SK-N-SH (cell line): ENCODE data around the gene BDKRB1. TPM values are rescaled to one million over a fixed set of nuclear protein-coding genes. Genes with fewer than 3 reads are reported as not detected.

Experiments
- CTCF ChIA-PET: fragments of 300-600, 350-600 bp; formaldehyde crosslinking; extraction: SDS; loops from one replicate; lab custom pipeline; 2021; lab: Yijun Ruan, JAX
- POLR2A ChIA-PET: fragments of 350-600 bp; sonication (Branson Sonifier 250); formaldehyde crosslinking; extraction: SDS; loops from one replicate; lab custom pipeline; 2020; ENCODE audit warnings: antibody characterized with exemption, inconsistent platforms; lab: Yijun Ruan, JAX
- DNase-seq: peaks from one replicate; pipeline ENCODE4 v3.0.0; 2012
- H2AFZ ChIP-seq: fragments of 200-600 bp; sonication (generic); 2 replicates; pipeline ENCODE4 v1.8.1; 2016; ENCODE audit warnings: antibody characterized with exemption, mild to moderate bottlenecking, low read depth
- H3F3A ChIP-seq: fragments of 200-600 bp; sonication (generic); replicated peaks from 2 replicates; pipeline ENCODE3; 2016; ENCODE audit warnings: antibody characterized with exemption, mild to moderate bottlenecking; ENCODE audit not compliant: insufficient read depth
- H3K27ac ChIP-seq, 2 experiments: fragments of 200-500 bp in 1 of 2; fragments of 200-600 bp in 1 of 2; sonication (Bioruptor generic) in 1 of 2; sonication (generic), shearing (Covaris generic) in 1 of 2; 2 replicates each; pipeline versions ENCODE4 v1.5.1 to v1.6.1; 2014 to 2016; ENCODE audit warnings: low read depth in 2 of 2, inconsistent platforms in 1 of 2, low read length in 1 of 2, mild to moderate bottlenecking in 1 of 2, mixed read lengths in 1 of 2
- H3K27me3 ChIP-seq: fragments of 200-600 bp; sonication (generic), shearing (Covaris generic); 2 replicates; pipeline ENCODE4 v1.6.1; 2016; ENCODE audit warnings: mixed run types; ENCODE audit not compliant: insufficient read depth
- H3K36me3 ChIP-seq, 2 experiments: fragments of 200-500 bp in 1 of 2; fragments of 200-600 bp in 1 of 2; sonication (Bioruptor generic) in 1 of 2; sonication (generic) in 1 of 2; replicated peaks in 1 of 2; 2 replicates each; pipeline versions ENCODE3 to v1.5.1; 2014 to 2016; ENCODE audit warnings: low read length in 1 of 2, mild to moderate bottlenecking in 1 of 2; ENCODE audit not compliant: insufficient read depth in 2 of 2, control insufficient read depth in 1 of 2
- H3K4me1 ChIP-seq, 2 experiments: fragments of 200-500 bp in 1 of 2; fragments of 200-600 bp in 1 of 2; sonication (Bioruptor generic) in 1 of 2; sonication (generic), shearing (Covaris generic) in 1 of 2; 2 replicates each; pipeline versions ENCODE4 v1.5.1 to v1.6.1; 2014 to 2016; ENCODE audit warnings: low read depth in 1 of 2, low read length in 1 of 2, mixed run types in 1 of 2; ENCODE audit not compliant: insufficient read depth in 2 of 2, control insufficient read depth in 1 of 2
- H3K4me2 ChIP-seq: fragments of 200-600 bp; sonication (generic), shearing (Covaris generic); 2 replicates; pipeline ENCODE4 v1.6.1; 2017; ENCODE audit warnings: mixed run types
- H3K4me3 ChIP-seq, 2 experiments: fragments of 200-500 bp in 1 of 2; fragments of 200-600 bp in 1 of 2; sonication (Bioruptor generic) in 1 of 2; sonication (generic), shearing (Covaris generic) in 1 of 2; 2 replicates each; pipeline versions ENCODE4 v1.5.1 to v1.8.1; 2014 to 2016; ENCODE audit warnings: low read depth in 2 of 2, inconsistent platforms in 1 of 2, low read length in 1 of 2, mild to moderate bottlenecking in 1 of 2, mixed read lengths in 1 of 2, moderate library complexity in 1 of 2
- H3K79me2 ChIP-seq: fragments of 200-600 bp; sonication (generic); 2 replicates; pipeline ENCODE4 v1.8.1; 2017; ENCODE audit warnings: mild to moderate bottlenecking; ENCODE audit not compliant: insufficient read depth
- H3K9ac ChIP-seq: fragments of 200-600 bp; sonication (generic); 2 replicates; pipeline ENCODE4 v1.6.1; 2017; ENCODE audit warnings: mixed run types
- H3K9me2 ChIP-seq: fragments of 200-600 bp; sonication (generic); 2 replicates; pipeline ENCODE4 v1.6.1; 2017; ENCODE audit warnings: mixed run types
- H3K9me3 ChIP-seq: fragments of 200-600 bp; sonication (generic); 2 replicates; pipeline ENCODE4 v1.6.1; 2017; ENCODE audit warnings: mixed run types, mild to moderate bottlenecking, moderate library complexity
- H4K20me1 ChIP-seq: fragments of 200-600 bp; sonication (generic); 2 replicates; pipeline ENCODE4 v1.6.1; 2017; ENCODE audit warnings: mild to moderate bottlenecking, mixed run types; ENCODE audit not compliant: insufficient read depth
- CHD2 ChIP-seq: fragments of 150-350 bp; IDR thresholded peaks from 2 replicates; pipeline ENCODE4 v1.6.1; 2018; ENCODE audit warnings: low read length; ENCODE audit not compliant: partially characterized antibody
- ELF1 ChIP-seq: IDR thresholded peaks from 2 replicates; pipeline ENCODE4 v1.4.0; 2012
- EP300 ChIP-seq, 2 experiments: IDR thresholded peaks; 2 replicates each; pipeline versions ENCODE4 v1.4.0 to v1.6.1; 2012; ENCODE audit warnings: borderline replicate concordance in 1 of 2, low read depth in 1 of 2, low read length in 1 of 2
- EZH2phosphoT487 ChIP-seq: fragments of 200-600 bp; sonication (generic); IDR thresholded peaks from 2 replicates; pipeline ENCODE4 v1.6.1; 2017; ENCODE audit warnings: low read depth, mixed run types, mild to moderate bottlenecking, antibody characterized with exemption, moderate library complexity, borderline replicate concordance
- FOSL2 ChIP-seq: IDR thresholded peaks from 2 replicates; pipeline ENCODE4 v1.4.0; 2012; ENCODE audit warnings: low read depth, mild to moderate bottlenecking, moderate library complexity, borderline replicate concordance
- FOXJ3 ChIP-seq: sonication (generic); formaldehyde crosslinking; IDR thresholded peaks from 2 replicates; pipeline ENCODE4 v1.5.1; 2020; ENCODE audit warnings: mild to moderate bottlenecking, missing genetic modification reagents
- FOXM1 ChIP-seq: IDR thresholded peaks from 2 replicates; pipeline ENCODE4 v1.4.0; 2012; ENCODE audit warnings: low read depth, mild to moderate bottlenecking
- GATA2 ChIP-seq: sonication (generic); formaldehyde crosslinking; IDR thresholded peaks from 2 replicates; pipeline ENCODE4 v1.5.0; 2020; ENCODE audit warnings: mild to moderate bottlenecking, missing genetic modification reagents
- JUND ChIP-seq: IDR thresholded peaks from 2 replicates; pipeline ENCODE4 v1.4.0; 2012
- MEF2A ChIP-seq: IDR thresholded peaks from 2 replicates; pipeline ENCODE4 v1.4.0; 2012; ENCODE audit warnings: low read depth, borderline replicate concordance
- MXI1 ChIP-seq: IDR thresholded peaks from 2 replicates; pipeline ENCODE4 v1.6.1; 2012; ENCODE audit warnings: mild to moderate bottlenecking, low read depth, low read length, improper control_type of control experiment
- NFIC ChIP-seq: IDR thresholded peaks from 2 replicates; pipeline ENCODE4 v1.4.0; 2012; ENCODE audit warnings: borderline replicate concordance
- NRF1 ChIP-seq: IDR thresholded peaks from 2 replicates; pipeline ENCODE4 v1.6.1; 2012; ENCODE audit warnings: low read depth, mild to moderate bottlenecking, low read length
- RAD21 ChIP-seq: IDR thresholded peaks from 2 replicates; pipeline ENCODE4 v1.6.1; 2012; ENCODE audit warnings: mild to moderate bottlenecking, low read length
- RFX5 ChIP-seq: IDR thresholded peaks from 2 replicates; pipeline ENCODE4 v1.6.1; 2012; ENCODE audit warnings: mild to moderate bottlenecking, improper control_type of control experiment, low read length
- SIN3A ChIP-seq: IDR thresholded peaks from 2 replicates; pipeline ENCODE4 v1.6.1; 2012; ENCODE audit warnings: low read depth, mild to moderate bottlenecking, low read length, moderate library complexity, borderline replicate concordance
- SMC3 ChIP-seq: IDR thresholded peaks from 2 replicates; pipeline ENCODE4 v1.6.1; 2012; ENCODE audit warnings: low read depth, low read length, improper control_type of control experiment
- TAF1 ChIP-seq: IDR thresholded peaks from 2 replicates; pipeline ENCODE4 v1.6.1; 2012; ENCODE audit warnings: low read depth, mild to moderate bottlenecking, low read length, moderate library complexity, borderline replicate concordance
- TCF12 ChIP-seq: IDR thresholded peaks from 2 replicates; pipeline ENCODE4 v1.4.0; 2012
- TEAD4 ChIP-seq: IDR thresholded peaks from 2 replicates; pipeline ENCODE4 v1.4.0; 2012; ENCODE audit warnings: mild to moderate bottlenecking, borderline replicate concordance; ENCODE audit not compliant: insufficient read depth
- USF1 ChIP-seq: IDR thresholded peaks from 2 replicates; pipeline ENCODE4 v1.4.0; 2012; ENCODE audit warnings: low read depth, borderline replicate concordance
- USF2 ChIP-seq: fragments of 150-350 bp; IDR thresholded peaks from 2 replicates; pipeline ENCODE4 v1.6.1; 2017; ENCODE audit warnings: antibody characterized with exemption, low read length, low read depth, borderline replicate concordance
- ZBTB33 ChIP-seq: IDR thresholded peaks from 2 replicates; pipeline ENCODE4 v1.4.0; 2012; ENCODE audit warnings: low read depth, borderline replicate concordance
- WGBS: methylation state at CpG from one replicate; pipeline ENCODE4 v1.1.6; 2017; ENCODE audit warnings: low lambda C conversion rate; 5-methylcytosine and 5-hydroxymethylcytosine counted together
- polyA plus RNA-seq, 3 experiments: library from polyadenylated mRNA; depleted of rRNA; stranded (reverse); fragments of >200 nt; gene quantifications; 2 replicates each; pipeline ENCODE4 v1.2.3, GENCODE V29; 2012

Gene BDKRB1
- polyA plus RNA-seq, 1 of the 3 experiments (the other 2 are of a cell fraction): 14.4 TPM

- no peak for TF ChIP-seq USF1
- TF ChIP-seq EP300 (IDR thresholded peaks at IDR 0.05; ENCODE audit: borderline replicate concordance in 1 of 2, low read depth in 1 of 2, low read length in 1 of 2): peak in 1 of 2 experiments; percentile 56; a peak in 1 of 4 replicates
- TF ChIP-seq NRF1: no peak
- TF ChIP-seq TAF1: no peak
- no peak for TF ChIP-seq TEAD4
- TF ChIP-seq FOXJ3 (CRISPR knock-in tag): no peak
- TF ChIP-seq EZH2phosphoT487: no peak
- no peak for TF ChIP-seq MEF2A
- TF ChIP-seq GATA2: peak; percentile 36; the same call in 1 of the 2 replicates
- no peak for TF ChIP-seq MXI1
- TF ChIP-seq NFIC: no peak
- peak; percentile 56 for TF ChIP-seq RAD21
- no peak for TF ChIP-seq FOXM1
- no peak for TF ChIP-seq SIN3A
- TF ChIP-seq RFX5: no peak
- TF ChIP-seq USF2: no peak
- no peak for TF ChIP-seq JUND
- peak; percentile 30; the same call in 1 of the 2 replicates for TF ChIP-seq SMC3
- TF ChIP-seq TCF12: no peak
- no peak for TF ChIP-seq FOSL2
- peak; percentile 52 for TF ChIP-seq CHD2
Observed at GRCh38 chr14:96299441-96299840, 43.4 kb downstream of the BDKRB1 start (continued).

DNA sequence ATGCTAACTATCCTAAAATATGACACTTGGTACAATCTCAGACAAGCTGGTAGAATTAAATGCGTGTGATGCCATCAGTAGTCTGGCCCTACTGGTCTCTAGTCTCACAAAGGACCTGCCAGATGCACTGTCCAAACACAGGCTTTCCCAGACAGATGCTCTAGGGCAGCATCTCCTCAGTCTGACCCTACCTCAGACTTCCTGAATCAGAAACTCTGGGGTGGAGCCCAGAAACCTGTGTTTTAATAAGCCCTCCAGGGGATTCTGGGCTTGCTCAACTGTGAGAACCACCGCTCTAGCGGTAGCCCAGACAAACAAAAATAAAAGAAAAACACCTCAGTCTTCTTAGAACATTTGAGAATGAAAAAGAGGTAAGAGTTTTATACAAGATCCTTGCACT lies 48.0 kb downstream of the BDKRB1 start:
- peak; percentile 54 for DNase-seq
- H3K4me2 ChIP-seq: no peak overlapping the region
- no peak overlapping the region for H3K9ac ChIP-seq
- peaks cover 0 to 15% of the 10 kb centered on the region in 2 experiments; a peak in 2 of 4 replicates for H3K4me1 ChIP-seq
- H3K9me3 ChIP-seq: no peaks in the 10 kb centered on the region
- H4K20me1 ChIP-seq: no peaks in the 10 kb centered on the region
- no peak overlapping the region for H2AFZ ChIP-seq
- POLR2A ChIA-PET: interaction anchor here (0.7 kb wide), 1 partner anchor 15 kb away, joined by 3 read pairs; no protein-coding TSS in a partner anchor
- H3K9me2 ChIP-seq: no peaks in the 10 kb centered on the region
- H3K27me3 ChIP-seq: no peaks in the 10 kb centered on the region
- TF ChIP-seq RFX5 (no peak), MXI1 (no peak), ZBTB33 (no peak), GATA2 (peak; percentile 49; the same call in 1 of the 2 replicates), EP300 (IDR thresholded peaks at IDR 0.05; ENCODE audit: borderline replicate concordance in 1 of 2, low read depth in 1 of 2, low read length in 1 of 2) (no peak), ELF1 (no peak), USF2 (no peak), JUND (no peak)
- 94% methylated on average over 2 of the region's 3 CpGs for WGBS
- H3K79me2 ChIP-seq: no peaks in the 10 kb centered on the region
- H3F3A ChIP-seq: no peaks in the 10 kb centered on the region
- no peak overlapping the region for H3K4me3 ChIP-seq
- peaks cover 43 to 48% of the 10 kb centered on the region in 2 experiments for H3K36me3 ChIP-seq
- peak overlapping the region in 1 of 2 experiments; percentile 93; a peak in 2 of 4 replicates for H3K27ac ChIP-seq
- CTCF ChIA-PET: interaction anchor here (0.8 to 1.4 kb wide), 11 partner anchors 10 to 206 kb away, joined by 3 to 6 read pairs (median 3); no protein-coding TSS in a partner anchor
